Endothelial cell of umbilical vein (primary cell): ENCODE measurements around the gene SLC12A1. TPM values are rescaled to one million over a fixed set of nuclear protein-coding genes. Genes with fewer than 3 reads are reported as not detected.

Experiments used
- BruUV-seq: library from RNA; stranded (reverse); fragments of 400-500 nt; replicated peaks from 2 replicates; lab custom pipeline; 2021; lab: Mats Ljungman, UMichigan
- CTCF ChIA-PET: fragments of 300-600, 350-600 bp; sonication (Branson Sonifier 250); formaldehyde crosslinking; loops from one replicate; lab custom pipeline; 2021; ENCODE audit warnings: antibody characterized with exemption, inconsistent platforms; lab: Charles Lee
- POLR2A ChIA-PET: fragments of 300-600, 350-600 bp; sonication (Branson Sonifier 250); formaldehyde crosslinking; loops from one replicate; lab custom pipeline; 2021; ENCODE audit warnings: antibody characterized with exemption, inconsistent platforms; lab: Charles Lee
- DNase-seq: peaks from one replicate; pipeline ENCODE4 v3.0.0-alpha.2; 2011; ENCODE audit warnings: low read depth, low spot score
- FAIRE-seq: peaks from 2 replicates; lab custom pipeline; 2011; peaks lifted over from hg19 to GRCh38; lab: Jason Lieb, UNC
- H2AFZ ChIP-seq: 2 replicates; pipeline ENCODE4 v1.6.0; 2012; ENCODE audit warnings: low read depth, low read length, control low read depth, inconsistent platforms
- H3K27ac ChIP-seq: 2 replicates; pipeline ENCODE4 v1.5.1; 2011; ENCODE audit warnings: low read depth, mild to moderate bottlenecking, control low read depth, low read length, moderate library complexity; ENCODE audit not compliant: insufficient read depth
- H3K27me3 ChIP-seq, 2 experiments: 2 replicates each; pipeline versions ENCODE4 v1.6.0 to v1.6.1; 2011; ENCODE audit warnings: low read length in 2 of 2, mixed read lengths in 1 of 2; ENCODE audit not compliant: control insufficient read depth in 2 of 2, insufficient read depth in 2 of 2
- H3K36me3 ChIP-seq, 2 experiments: 2 replicates in 1 of 2; 3 replicates in 1 of 2; pipeline ENCODE4 v1.5.1; 2011; ENCODE audit warnings: low read length in 2 of 2, mild to moderate bottlenecking in 1 of 2, moderate library complexity in 1 of 2; ENCODE audit not compliant: control insufficient read depth in 2 of 2, insufficient read depth in 2 of 2; ENCODE audit errors: extremely low read depth in 1 of 2
- H3K4me1 ChIP-seq: 3 replicates; pipeline ENCODE4 v1.5.1; 2011; ENCODE audit warnings: mild to moderate bottlenecking, low read length; ENCODE audit not compliant: control insufficient read depth, insufficient read depth; ENCODE audit errors: extremely low read depth
- H3K4me2 ChIP-seq: 2 replicates; pipeline ENCODE4 v1.6.1; 2011; ENCODE audit warnings: low read length, control low read depth, mixed read lengths; ENCODE audit not compliant: insufficient read depth
- H3K4me3 ChIP-seq, 3 experiments: fragments of 200-600 bp in 1 of 3; sonication (generic), shearing (Covaris generic) in 1 of 3; replicated peaks in 1 of 3; 2 replicates each; pipeline ENCODE4 v1.5.1; 2011 to 2016; ENCODE audit warnings: control low read depth in 3 of 3, low read length in 3 of 3, mild to moderate bottlenecking in 2 of 3, inconsistent platforms in 1 of 3, low read depth in 1 of 3, moderate library complexity in 1 of 3; ENCODE audit not compliant: insufficient read depth in 1 of 3
- H3K79me2 ChIP-seq: 2 replicates; pipeline ENCODE4 v1.6.0; 2012; ENCODE audit warnings: low read length, inconsistent platforms; ENCODE audit not compliant: control insufficient read depth, insufficient read depth
- H3K9ac ChIP-seq: replicated peaks from 2 replicates; pipeline ENCODE3; 2011; ENCODE audit warnings: low read length, control low read depth; ENCODE audit not compliant: insufficient read depth; ENCODE audit errors: extremely low read depth
- H3K9me1 ChIP-seq: replicated peaks from 3 replicates; pipeline ENCODE4 v1.6.0; 2011; ENCODE audit warnings: mild to moderate bottlenecking, low read length; ENCODE audit not compliant: control insufficient read depth, insufficient read depth; ENCODE audit errors: extremely low read depth
- H3K9me3 ChIP-seq: replicated peaks from 2 replicates; pipeline ENCODE4 v1.5.1; 2012; ENCODE audit warnings: low read length, inconsistent platforms; ENCODE audit not compliant: control insufficient read depth, insufficient read depth
- H4K20me1 ChIP-seq: replicated peaks from 2 replicates; pipeline ENCODE3; 2011; ENCODE audit warnings: mild to moderate bottlenecking, low read length; ENCODE audit not compliant: control insufficient read depth, insufficient read depth; ENCODE audit errors: extremely low read depth
- CTCF ChIP-seq, 2 donors: IDR thresholded peaks; 1 replicate in 1 of 2; 2 replicates in 1 of 2; pipeline ENCODE4 v1.5.1; 2011; ENCODE audit warnings: low read length in 2 of 2, mild to moderate bottlenecking in 2 of 2, moderate library complexity in 2 of 2, control low read depth in 1 of 2, inconsistent platforms in 1 of 2, low read depth in 1 of 2; ENCODE audit not compliant: insufficient read depth in 1 of 2; ENCODE audit errors: extremely low read depth in 1 of 2
- EZH2 ChIP-seq: IDR thresholded peaks from 2 replicates; pipeline ENCODE4 v1.6.1; 2012; ENCODE audit warnings: borderline replicate concordance, low read depth, mild to moderate bottlenecking, moderate library complexity, low read length, inconsistent platforms; ENCODE audit not compliant: severe bottlenecking
- FOS ChIP-seq: IDR thresholded peaks from 2 replicates; pipeline ENCODE4 v1.6.1; 2011; ENCODE audit warnings: mild to moderate bottlenecking, low read length, moderate library complexity, borderline replicate concordance; ENCODE audit not compliant: insufficient read depth
- GATA2 ChIP-seq: IDR thresholded peaks from 2 replicates; pipeline ENCODE4 v1.7.0; 2011; ENCODE audit warnings: low read depth, mild to moderate bottlenecking, moderate library complexity, mixed read lengths, low read length; ENCODE audit not compliant: insufficient read length, insufficient read depth
- JUN ChIP-seq: IDR thresholded peaks from 2 replicates; pipeline ENCODE4 v1.6.1; 2011; ENCODE audit warnings: borderline replicate concordance, low read depth; ENCODE audit not compliant: insufficient read length, insufficient read depth
- MAX ChIP-seq: IDR thresholded peaks from 2 replicates; pipeline ENCODE4 v1.6.1; 2011; ENCODE audit not compliant: insufficient read depth, insufficient read length
- MYC ChIP-seq: IDR thresholded peaks from one replicate; pipeline ENCODE4 v1.6.1; 2011; ENCODE audit warnings: mild to moderate bottlenecking, low read depth, low read length
- POLR2A ChIP-seq: IDR thresholded peaks from 2 replicates; pipeline ENCODE4 v1.6.1; 2012; ENCODE audit warnings: low read depth, mild to moderate bottlenecking, control low read depth, low read length
- POLR2AphosphoS5 ChIP-seq: IDR thresholded peaks from 2 replicates; pipeline ENCODE4 v1.6.1; 2012; ENCODE audit warnings: low read depth, mild to moderate bottlenecking, control low read depth, low read length, moderate library complexity; ENCODE audit not compliant: insufficient read depth
- dilution Hi-C: fragments of 300-500 bp; cut with MboI; formaldehyde crosslinking; loops from one replicate; pipeline ENCODE4 v1.15.0; 2019; ENCODE audit warnings: low sequenced_read_pairs; ENCODE audit not compliant: extremely low pct_ligation_motif_present
- intact Hi-C: fragments of 100-400 bp; cut with micrococcal nuclease; formaldehyde crosslinking; loops from one replicate; pipeline ENCODE4 v1.10.0; 2022
- polyA plus RNA-seq, 4 experiments: library from polyadenylated mRNA; depleted of rRNA in 3 of 4; stranded (reverse) in 3 of 4; unstranded in 1 of 4; fragments of >200 nt; gene quantifications; 2 replicates each; pipeline versions ENCODE4 v1.2.1 to v1.2.3, GENCODE V29; 2011 to 2012; ENCODE audit warnings: missing spikeins in 1 of 4
- total RNA-seq: library from RNA; stranded (reverse); gene quantifications from 2 replicates; pipeline ENCODE4 v1.2.3, GENCODE V29; 2021

Gene SLC12A1
- total and polyA plus RNA-seq, 2 donors (not counting 3 experiments of a cell fraction or from before 2014, with no cell fraction given) = not detected

- H3K4me3 ChIP-seq = no peak overlapping the region
- intact Hi-C loops (no loop called here), dilution Hi-C loops (no loop called here)
- H3K27me3 ChIP-seq = no peaks in the 10 kb centered on the region
- H3K9me3 ChIP-seq = no peaks in the 10 kb centered on the region
- DNase-seq (no peak), FAIRE-seq (no peak)
- H3K4me2 ChIP-seq = no peak overlapping the region
- POLR2A ChIA-PET = no interaction called here
- no peaks in the 10 kb centered on the region for H3K4me1 ChIP-seq
- H2AFZ ChIP-seq = no peak overlapping the region
- no peaks in the 10 kb centered on the region for H3K36me3 ChIP-seq
- H3K9me1 ChIP-seq = no peaks in the 10 kb centered on the region
- TF ChIP-seq POLR2AphosphoS5 (no peak), JUN (peak; percentile 37), GATA2 (peak; percentile 7)
- H4K20me1 ChIP-seq = no peaks in the 10 kb centered on the region
- CTCF ChIA-PET = interaction anchor here (2.1 kb wide), 1 partner anchor 1048 kb away, joined by 6 read pairs; no protein-coding TSS in a partner anchor
- no peaks in the 10 kb centered on the region for H3K79me2 ChIP-seq
- no peak overlapping the region for H3K27ac ChIP-seq
- no TSS peak for BruUV-seq
- H3K9ac ChIP-seq = no peak overlapping the region
Observed at GRCh38 chr15:48244921-48245320, 38.8 kb downstream of the SLC12A1 start.

GRCh38 chr15:48248414-48248813 is 42.3 kb downstream of the SLC12A1 start:
- no peaks in the 10 kb centered on the region for H3K27me3 ChIP-seq
- no peaks in the 10 kb centered on the region for H3K79me2 ChIP-seq
- dilution Hi-C loops = no loop called here
- H3K4me1 ChIP-seq = no peaks in the 10 kb centered on the region
- CTCF ChIA-PET = interaction anchor here (3.2 kb wide), 1 partner anchor 1052 kb away, joined by 15 read pairs; no protein-coding TSS in a partner anchor
- FAIRE-seq = no peak
- H3K4me2 ChIP-seq = no peak overlapping the region
- no peaks in the 10 kb centered on the region for H3K36me3 ChIP-seq
- no peak overlapping the region for H2AFZ ChIP-seq
- no peak for DNase-seq
- H4K20me1 ChIP-seq = no peaks in the 10 kb centered on the region
- no peak overlapping the region for H3K9ac ChIP-seq
- H3K4me3 ChIP-seq = no peak overlapping the region
- intact Hi-C loops = no loop called here
- no peaks in the 10 kb centered on the region for H3K9me3 ChIP-seq
- no TSS peak for BruUV-seq
- H3K9me1 ChIP-seq = no peaks in the 10 kb centered on the region
- TF ChIP-seq MAX (no peak), EZH2 (no peak), MYC (no peak), POLR2AphosphoS5 (no peak), GATA2 (no peak), FOS (no peak), CTCF (IDR thresholded peaks at IDR 0.05; ENCODE audit: extremely low read depth in 1 of 2, insufficient read depth in 1 of 2, low read depth in 1 of 2, low read length in 2 of 2) (no peak), POLR2A (no peak), JUN (no peak)
- H3K27ac ChIP-seq = no peak overlapping the region
- POLR2A ChIA-PET = interaction anchor here (0.6 kb wide), 1 partner anchor 15 kb away, joined by 3 read pairs; no protein-coding TSS in a partner anchor
